Motor neuron (in vitro differentiated cells): Measurements from ENCODE around the gene MOK. TPM values are rescaled to one million over a fixed set of nuclear protein-coding genes. Genes with fewer than 3 reads are reported as not detected.

Experiments used
- ATAC-seq, 8 experiments: fragments of 200-7000 bp; cut with Tn5 transposase; replicated peaks in 6 of 8; 2 replicates each; pipeline ENCODE4 v1.8.0; 2021; ENCODE audit warnings: mild to moderate bottlenecking in 8 of 8, moderate library complexity in 8 of 8
- H3K27ac ChIP-seq, 2 donors: fragments of 250-450 bp; sonication (Bioruptor Pico); 2 replicates each; pipeline ENCODE4 v1.9.0; 2021; ENCODE audit warnings: antibody characterized with exemption in 2 of 2, mild to moderate bottlenecking in 2 of 2, moderate library complexity in 1 of 2
- H3K4me1 ChIP-seq, 2 donors: fragments of 250-450 bp; sonication (Bioruptor Pico); replicated peaks in 1 of 2; 2 replicates each; pipeline ENCODE4 v1.6.1; 2021; ENCODE audit warnings: antibody characterized with exemption in 2 of 2, mild to moderate bottlenecking in 2 of 2, moderate library complexity in 1 of 2
- H3K4me3 ChIP-seq, 5 donors: fragments of 250-450 bp; sonication (Bioruptor Pico); 2 replicates each; pipeline ENCODE4 v1.9.0; 2021; ENCODE audit warnings: antibody characterized with exemption in 5 of 5, mild to moderate bottlenecking in 5 of 5, moderate library complexity in 4 of 5
- WGBS, 10 experiments: fragments of 450-650 bp; shearing (Covaris generic); methylation state at CpG; one replicate each; pipeline ENCODE4 v1.0.0; 2022; 5-methylcytosine and 5-hydroxymethylcytosine counted together
- in situ Hi-C, 9 experiments: fragments of 400-800 bp; cut with MboI; loops; one replicate each; pipeline ENCODE4 v1.15.0; 2021; ENCODE audit warnings: low sequenced_read_pairs in 9 of 9, low pct_unique_long_range_greater_than_20kb in 2 of 9; ENCODE audit not compliant: unreplicated experiment in 9 of 9
- total RNA-seq, 8 experiments: library from RNA; unstranded; fragments of 300-600 nt; gene quantifications; 2 replicates each; pipeline versions ENCODE4 v1.2.3 to v1.2.4, GENCODE V29; 2022

Gene MOK
- total RNA-seq, 8 experiments from 2014 or later, result 6.0 to 63.6 (median 24.2) TPM

DNA sequence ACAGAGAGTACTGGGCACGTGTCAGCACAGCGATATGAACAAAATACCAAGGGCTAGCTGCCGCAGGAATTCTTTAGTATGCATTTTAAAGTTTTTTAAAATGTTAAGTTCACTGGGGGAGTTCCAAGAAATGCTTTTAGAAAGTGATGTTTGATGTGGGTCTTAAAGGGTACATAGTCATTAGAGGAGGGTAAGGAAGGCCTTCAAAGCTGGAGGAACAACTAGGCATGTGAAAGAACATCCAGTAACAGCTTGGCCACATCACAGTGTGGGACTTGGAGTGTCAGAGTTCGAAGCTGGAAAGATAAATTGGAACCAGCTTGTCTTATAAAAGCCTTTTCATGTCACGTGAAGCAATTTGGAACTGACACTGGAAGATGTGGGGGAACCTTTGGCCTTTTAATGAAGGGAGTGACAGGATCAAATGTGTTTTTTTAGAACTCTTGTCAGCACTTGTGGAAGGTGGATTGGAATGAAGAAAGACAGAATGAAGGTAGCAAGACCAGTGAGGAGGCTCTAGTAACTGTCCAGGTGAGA, 107.6 kb downstream of the MOK start:
- no peak overlapping the region for H3K4me3 ChIP-seq
- no peak for ATAC-seq
- in situ Hi-C loops, result no loop called here
- no peaks in the 10 kb centered on the region for H3K4me1 ChIP-seq
- H3K27ac ChIP-seq, result no peak overlapping the region
- 80 to 100% (median 93%) methylated on average over 1 to 5 of the region's 5 CpGs; no CpG with 5 or more reads in 1 of the 10 experiments for WGBS, 10 experiments

DNA sequence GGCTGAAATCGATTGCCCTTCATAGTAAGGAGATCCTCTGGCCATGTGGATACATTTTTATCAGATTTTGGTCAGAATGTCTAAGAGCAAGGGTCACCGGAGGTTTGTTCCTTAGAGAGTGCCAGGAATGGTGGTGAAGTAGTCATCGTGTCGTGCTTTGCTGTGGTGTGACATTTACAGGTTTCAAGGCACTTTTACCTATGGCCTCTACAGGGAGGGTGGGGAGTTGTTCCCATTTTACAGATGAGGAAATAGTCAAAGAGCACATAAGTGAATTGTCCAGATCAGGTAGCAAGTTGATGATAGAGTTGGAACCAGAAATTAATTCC, 108.1 kb downstream of the MOK start:
- WGBS, 10 experiments, result 50 to 97% (median 77%) methylated on average over 2 to 4 of the region's 4 CpGs; no CpG with 5 or more reads in 4 of the 10 experiments
- Histone ChIP-seq H3K4me3 (no peak overlapping the region), H3K27ac (no peak overlapping the region), H3K4me1 (no peaks in the 10 kb centered on the region)
- in situ Hi-C loops, result no loop called here
- ATAC-seq, result no peak

DNA sequence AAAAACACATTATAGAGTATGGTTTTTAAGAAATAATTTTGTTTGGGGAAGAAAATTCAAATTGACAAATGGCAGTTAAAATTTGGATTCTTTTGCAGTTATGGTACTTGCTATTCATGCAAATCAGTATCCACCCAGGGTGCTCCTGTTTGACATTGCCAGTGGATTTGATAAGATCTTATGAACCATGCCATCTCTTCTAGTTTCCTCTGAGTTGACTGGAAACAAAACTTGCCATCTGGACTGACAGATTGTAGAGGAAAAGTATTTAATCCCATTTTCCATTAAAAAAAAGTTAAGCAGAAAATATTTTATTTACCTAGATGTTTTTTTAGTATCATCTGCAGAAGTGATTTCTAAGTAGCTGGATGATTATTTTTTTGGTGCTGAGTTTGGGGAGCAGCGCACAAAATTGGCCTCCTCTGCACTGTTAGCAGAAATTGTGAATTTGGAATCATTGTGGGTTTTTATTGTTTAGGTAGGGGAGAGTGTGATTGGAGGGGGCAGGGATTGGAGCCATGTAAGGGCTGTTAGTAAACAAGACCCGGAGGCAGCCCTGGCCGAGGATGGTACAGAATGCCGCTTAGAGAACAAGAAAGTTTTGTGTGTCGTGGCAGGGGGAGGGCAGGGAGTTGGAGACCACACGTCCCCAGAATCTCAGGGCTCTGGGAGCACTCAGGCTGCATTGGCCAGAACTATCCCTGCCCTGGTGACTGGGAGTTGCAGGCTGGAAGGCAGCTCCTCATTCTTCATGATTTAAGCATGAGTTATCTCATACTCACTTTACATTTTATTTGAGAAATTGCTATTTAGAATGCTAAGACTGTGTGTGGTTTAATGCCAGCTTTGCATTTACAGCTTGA, 108.7 kb downstream of the MOK start:
- H3K27ac ChIP-seq, result no peak overlapping the region
- no peaks in the 10 kb centered on the region for H3K4me1 ChIP-seq
- no peak overlapping the region for H3K4me3 ChIP-seq
- 80 to 100% (median 98%) methylated on average over 1 to 6 of the region's 6 CpGs; no CpG with 5 or more reads in 2 of the 10 experiments for WGBS, 10 experiments
- peak in 3 of 8 experiments; percentile 77 to 84 (median 80) for ATAC-seq
- in situ Hi-C loops, result no loop called here

DNA sequence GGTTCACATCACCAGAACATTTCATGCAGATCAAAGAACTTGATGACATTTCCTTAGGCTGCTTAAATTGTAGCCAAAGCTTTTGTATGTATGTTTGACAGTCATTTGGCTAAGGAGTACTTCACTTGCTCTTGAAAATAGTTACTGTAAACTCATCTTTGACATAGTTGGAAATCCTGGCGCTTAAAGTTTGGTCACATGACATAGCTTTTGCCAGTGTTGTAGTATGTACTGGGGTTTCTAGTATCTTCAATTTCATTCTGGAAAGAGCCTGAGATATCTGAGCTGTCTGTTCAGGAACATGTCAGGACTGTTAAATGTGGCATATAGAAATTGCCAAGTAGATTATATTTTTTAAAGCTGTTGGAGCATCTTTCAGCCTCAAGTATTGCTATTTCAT, 109.5 kb downstream of the MOK start:
- 100% methylated on average over 1 of the region's 1 CpG; no CpG with 5 or more reads in 3 of the 10 experiments for WGBS, 10 experiments
- in situ Hi-C loops, result no loop called here
- no peak overlapping the region for H3K4me3 ChIP-seq
- no peak for ATAC-seq
- no peak overlapping the region for H3K27ac ChIP-seq
- H3K4me1 ChIP-seq, result no peaks in the 10 kb centered on the region

DNA sequence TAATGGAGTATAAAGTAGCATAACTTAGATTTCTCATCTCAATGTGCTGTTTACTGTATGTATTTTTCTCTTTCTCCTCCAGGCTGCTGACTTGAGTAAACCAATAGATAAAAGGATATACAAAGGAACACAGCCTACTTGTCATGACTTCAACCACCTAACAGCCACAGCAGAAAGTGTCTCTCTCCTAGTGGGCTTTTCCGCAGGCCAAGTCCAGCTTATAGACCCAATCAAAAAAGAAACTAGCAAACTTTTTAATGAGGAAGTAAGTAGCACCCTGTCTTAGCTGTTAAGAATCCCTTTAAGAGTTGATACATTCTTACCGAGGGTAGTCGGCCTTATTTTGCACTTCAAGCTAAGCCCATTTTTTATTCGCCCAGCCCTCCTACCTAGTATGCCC, 110.1 kb downstream of the MOK start:
- ATAC-seq, result no peak
- in situ Hi-C loops, result no loop called here
- Histone ChIP-seq H3K27ac (no peak overlapping the region), H3K4me1 (no peaks in the 10 kb centered on the region), H3K4me3 (no peak overlapping the region)
- WGBS, 10 experiments, result 71 to 100% (median 88%) methylated on average over 2 to 4 of the region's 4 CpGs; no CpG with 5 or more reads in 3 of the 10 experiments

DNA sequence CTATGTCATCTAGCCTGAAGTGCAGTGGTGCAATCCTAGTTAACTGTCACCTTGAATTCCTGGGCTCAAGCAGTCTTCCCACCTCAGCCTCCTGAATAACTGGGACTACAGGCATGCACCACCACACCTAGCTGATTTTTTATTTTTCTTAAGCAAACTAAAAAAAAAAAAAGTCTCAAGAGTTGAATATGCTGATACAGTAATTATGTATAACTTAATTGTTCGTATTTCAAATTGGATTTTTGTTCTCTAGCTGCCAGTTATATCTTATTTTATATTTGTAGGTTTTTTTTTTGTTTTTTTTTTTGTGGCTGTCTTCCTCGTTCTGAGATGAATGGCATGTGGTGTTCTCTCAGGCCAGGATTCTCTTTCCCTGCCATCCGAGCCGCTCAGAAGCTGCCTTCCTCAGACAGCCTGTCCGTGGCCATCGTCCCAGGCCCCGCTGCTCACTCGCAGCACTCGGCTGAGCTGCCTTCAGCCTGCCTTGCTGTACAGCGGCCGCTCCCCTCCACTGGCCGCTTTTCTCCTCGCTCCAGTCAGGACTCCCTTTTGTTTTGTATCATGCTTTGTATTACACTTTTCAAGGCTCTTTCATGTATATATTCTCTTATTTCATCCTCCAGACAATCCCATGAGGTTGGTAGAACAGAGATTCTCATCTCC, 112.0 kb downstream of the MOK start:
- no peak overlapping the region for H3K27ac ChIP-seq
- in situ Hi-C loops, result no loop called here
- H3K4me3 ChIP-seq, result no peak overlapping the region
- peak in 5 of 8 experiments; percentile 15 to 74 (median 48) for ATAC-seq
- 40 to 90% (median 65%) methylated on average over 3 to 12 of the region's 13 CpGs for WGBS, 10 experiments
- H3K4me1 ChIP-seq, result no peaks in the 10 kb centered on the region

DNA sequence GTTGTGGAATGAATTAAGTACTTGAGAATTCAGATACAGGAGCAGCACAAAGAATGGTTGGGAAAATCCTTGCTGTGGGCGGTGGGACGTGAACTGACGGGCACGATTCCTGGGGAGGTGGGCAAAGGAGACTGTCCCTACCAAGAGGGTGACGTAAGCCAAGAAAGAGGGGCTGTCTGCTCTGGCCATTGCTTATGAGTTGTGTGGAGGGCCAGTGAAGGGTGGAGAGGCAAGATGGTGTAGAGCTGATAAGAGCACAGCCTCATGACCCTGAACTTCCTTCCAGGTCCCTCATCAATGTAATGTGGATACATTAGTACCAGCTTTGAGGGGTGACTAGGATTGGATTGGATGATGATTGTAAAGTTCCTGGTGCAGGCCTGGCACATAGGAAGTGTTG, 115.1 kb downstream of the MOK start:
- no peak overlapping the region for H3K27ac ChIP-seq
- H3K4me3 ChIP-seq, result no peak overlapping the region
- in situ Hi-C loops, result no loop called here
- WGBS, 10 experiments, result 100% methylated on average over 1 to 5 of the region's 5 CpGs; no CpG with 5 or more reads in 5 of the 10 experiments
- no peak for ATAC-seq
- peaks cover 6 to 13% of the 10 kb centered on the region in 2 donors for H3K4me1 ChIP-seq

DNA sequence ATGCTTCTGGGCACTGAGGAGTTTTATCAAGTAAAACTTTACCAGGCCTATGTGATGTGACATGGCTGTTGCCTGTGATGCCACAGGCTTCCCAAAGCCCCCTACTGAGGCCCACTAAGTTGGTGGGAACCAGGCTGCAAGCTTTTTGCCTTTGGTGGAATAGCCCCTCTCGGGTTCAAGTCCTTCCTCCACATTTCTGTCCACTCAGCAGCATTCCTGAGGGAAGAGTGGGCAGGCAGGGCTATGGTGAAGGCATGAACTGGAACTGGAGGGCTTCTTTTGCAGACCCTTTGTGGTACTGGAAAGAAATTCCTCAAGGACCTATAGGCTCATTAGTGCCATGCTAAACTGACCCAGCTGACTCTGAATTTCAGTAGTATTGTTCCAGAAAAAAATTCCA, 116.8 kb downstream of the MOK start:
- ATAC-seq, result no peak
- WGBS, 10 experiments, result 80 to 83% methylated on average over 1 of the region's 1 CpG; no CpG with 5 or more reads in 8 of the 10 experiments
- no peak overlapping the region for H3K27ac ChIP-seq
- in situ Hi-C loops, result no loop called here
- H3K4me3 ChIP-seq, result no peak overlapping the region
- peaks cover 6 to 16% of the 10 kb centered on the region in 2 donors for H3K4me1 ChIP-seq

DNA sequence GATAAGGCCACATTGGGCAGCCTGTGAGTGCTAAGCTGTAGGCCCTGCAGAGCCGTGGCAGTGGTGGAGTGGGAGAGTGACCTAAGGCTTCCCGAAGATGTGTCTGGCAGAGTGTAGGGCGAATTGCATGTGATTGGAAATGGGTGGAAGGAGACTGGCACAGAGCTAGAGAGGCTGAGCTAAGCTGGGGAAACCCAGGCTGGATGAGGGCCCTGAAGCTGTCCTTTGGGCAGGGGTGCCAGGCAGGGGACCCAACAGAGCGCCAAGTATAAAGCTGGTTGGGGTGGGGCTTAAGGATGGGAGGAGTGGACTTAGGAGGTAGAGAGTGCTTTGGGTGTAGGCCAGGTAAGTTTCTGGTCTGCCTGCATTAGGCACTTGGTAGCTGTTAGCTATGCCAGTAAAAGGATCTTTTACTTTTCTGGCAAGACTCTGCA, 117.4 kb downstream of the MOK start:
- Histone ChIP-seq H3K27ac (peak overlapping the region in 1 of 2 donors; percentile 45), H3K4me1 (peaks cover 6 to 16% of the 10 kb centered on the region in 2 donors), H3K4me3 (no peak overlapping the region)
- WGBS, 10 experiments, result 20 to 100% (median 83%) methylated on average over 1 to 3 of the region's 4 CpGs; no CpG with 5 or more reads in 3 of the 10 experiments
- ATAC-seq, result peak; percentile 49 to 73 (median 66)
- in situ Hi-C loops, result no loop called here

DNA sequence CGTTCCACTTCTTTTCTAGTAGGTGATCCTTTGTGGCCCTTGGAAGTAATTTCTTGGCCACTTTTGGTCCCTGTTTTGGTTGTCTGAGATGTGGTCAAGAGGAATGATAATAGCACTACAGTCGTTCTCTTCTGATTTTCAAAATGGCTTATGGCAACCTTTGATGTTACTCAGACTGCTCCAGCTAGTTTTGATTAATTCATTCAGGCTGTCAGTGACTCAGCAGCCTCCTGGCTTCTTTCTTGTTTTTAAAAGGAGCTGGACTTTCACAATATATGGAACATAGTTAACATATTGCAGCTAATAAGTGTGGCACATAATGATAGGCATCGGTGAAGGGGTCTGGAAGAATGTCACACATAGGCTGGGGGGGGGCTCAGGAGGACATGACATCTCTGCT, 117.9 kb downstream of the MOK start:
- Histone ChIP-seq H3K27ac (peak overlapping the region in 1 of 2 donors; percentile 48), H3K4me1 (peaks cover 6 to 16% of the 10 kb centered on the region in 2 donors), H3K4me3 (no peak overlapping the region)
- peak; percentile 75 to 95 (median 86) for ATAC-seq
- in situ Hi-C loops, result no loop called here
- WGBS, 10 experiments, result 0 to 57% (median 27%) methylated on average over 1 to 3 of the region's 3 CpGs; no CpG with 5 or more reads in 2 of the 10 experiments

DNA sequence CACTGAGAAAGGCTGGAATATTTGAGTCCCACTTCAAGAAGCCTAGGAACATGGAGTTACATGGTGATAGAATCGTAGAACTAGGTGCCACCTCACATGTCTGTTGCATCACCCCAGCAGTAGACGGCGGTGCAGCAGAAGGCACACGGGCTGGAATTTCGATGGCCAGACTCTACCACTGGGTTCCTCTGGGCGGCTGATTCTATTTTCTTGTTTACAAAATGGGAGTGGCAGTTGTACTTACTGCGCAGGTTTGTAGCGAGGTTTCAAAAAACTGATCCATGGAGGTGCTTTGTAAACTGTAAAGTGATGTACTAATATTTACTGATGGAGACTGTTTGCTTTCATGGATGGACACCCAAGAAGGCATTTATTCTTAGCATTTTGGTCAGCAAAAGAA, 119.6 kb downstream of the MOK start:
- H3K4me3 ChIP-seq, result no peak overlapping the region
- 77 to 100% (median 95%) methylated on average over 2 to 8 of the region's 8 CpGs; no CpG with 5 or more reads in 1 of the 10 experiments for WGBS, 10 experiments
- ATAC-seq, result no peak
- no peak overlapping the region for H3K27ac ChIP-seq
- peaks cover 6 to 16% of the 10 kb centered on the region in 2 donors for H3K4me1 ChIP-seq
- in situ Hi-C loops, result no loop called here

DNA sequence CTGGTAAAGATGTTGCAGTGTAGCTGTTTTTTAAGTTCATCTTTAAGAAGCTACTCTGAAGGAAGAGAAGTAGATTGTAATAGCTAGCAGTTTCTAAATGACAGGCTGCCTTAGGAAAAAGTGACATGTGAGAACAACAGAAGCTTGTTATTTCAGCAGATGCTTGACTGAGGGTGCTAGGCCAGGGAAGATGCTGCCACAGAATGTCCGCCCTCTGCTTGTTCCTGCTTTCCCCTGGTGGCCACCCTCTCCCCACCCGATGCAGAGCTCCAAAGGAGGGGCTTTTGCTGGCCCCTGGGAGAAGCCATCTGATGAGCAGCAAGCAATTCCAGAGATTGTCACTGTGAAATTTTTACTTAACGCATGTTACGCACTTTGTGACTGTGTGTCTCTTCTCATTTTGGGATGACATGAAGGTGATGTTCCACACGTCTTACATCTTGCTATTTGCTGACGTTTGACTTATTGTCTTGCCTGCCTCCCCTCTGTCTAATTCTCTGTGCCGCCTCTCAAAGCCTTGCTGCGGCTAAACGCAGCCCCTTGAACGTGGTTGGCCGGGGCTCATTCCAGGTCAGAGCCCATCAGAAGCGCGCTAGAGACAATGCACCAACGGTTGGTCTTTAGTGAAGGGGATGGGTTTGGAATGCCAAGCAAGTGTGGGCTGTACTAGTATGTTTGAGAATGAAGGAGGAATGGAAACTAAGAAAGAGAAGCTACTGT, 120.5 kb downstream of the MOK start:
- WGBS, 10 experiments, result 61 to 95% (median 87%) methylated on average over 3 to 9 of the region's 14 CpGs; no CpG with 5 or more reads in 2 of the 10 experiments
- in situ Hi-C loops, result no loop called here
- Histone ChIP-seq H3K27ac (no peak overlapping the region), H3K4me3 (no peak overlapping the region), H3K4me1 (peaks cover 6 to 16% of the 10 kb centered on the region in 2 donors)
- ATAC-seq, result peak in 2 of 8 experiments; percentile 7 to 57
